Effector CD8-positive, alpha-beta T cell (primary cell): Measurements from ENCODE around the gene CYP24A1.
"Not testable (repeated sequence)": the region's sequence is repeated elsewhere in the genome, so short reads cannot be mapped to it uniquely, and the experiment has no call there.

Source experiments
- DNase-seq: peaks from one replicate; lab custom pipeline; 2025; lab: John Stamatoyannopoulos, UW

CYP24A1 gene

GRCh38 chr20:54133434-54134427, 40.1 kb downstream of the CYP24A1 start:
- DNase-seq: no peak

- DNase-seq: no peak
These were observed 41.0 kb downstream of the CYP24A1 start for GRCh38 chr20:54132612-54133433.

DNA sequence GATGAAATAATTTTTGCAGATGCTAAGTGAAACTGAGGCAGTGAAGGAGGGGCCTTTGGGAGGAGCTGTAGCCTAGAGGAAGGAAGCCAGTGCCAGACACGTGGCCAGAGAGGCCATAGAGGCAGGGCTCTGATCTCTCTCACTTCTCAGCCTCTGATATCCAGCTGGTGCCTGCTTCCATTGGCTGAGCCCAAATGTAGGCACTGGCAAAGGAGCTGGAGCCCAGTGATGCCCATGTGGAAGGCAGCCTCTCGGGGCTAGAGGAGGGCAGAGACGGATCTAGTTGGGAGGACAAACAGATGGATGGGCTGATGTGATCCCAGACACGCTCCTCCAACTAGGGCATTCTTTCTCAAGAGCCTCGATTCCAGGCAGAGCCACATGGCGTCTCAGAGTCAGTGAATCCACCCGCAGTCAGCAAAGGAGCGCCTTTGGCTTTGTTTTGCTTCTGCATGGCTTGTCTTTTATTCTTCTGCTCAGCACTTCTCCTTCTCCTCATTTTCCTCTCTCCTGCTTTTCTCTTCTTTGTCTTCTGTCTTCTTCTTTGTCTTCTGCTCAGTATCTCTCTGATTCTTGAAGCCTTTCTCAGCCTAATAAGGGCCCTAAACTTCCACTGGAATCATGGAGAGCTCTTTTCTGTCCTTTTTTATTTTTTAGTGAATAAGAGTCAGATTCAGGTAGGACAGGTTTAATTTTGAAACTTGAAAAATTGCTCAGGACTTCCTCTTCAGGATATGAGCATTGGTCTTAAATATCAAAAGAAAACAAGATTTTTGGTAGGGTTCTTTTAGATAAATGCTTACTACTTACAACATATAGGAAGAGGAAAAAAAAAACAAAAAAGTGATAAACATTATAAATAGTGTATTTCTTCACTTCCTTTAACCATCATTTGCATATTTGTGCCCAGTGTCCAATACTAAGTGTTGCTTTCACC, 41.8 kb downstream of the CYP24A1 start:
- DNase-seq: no peak

DNA sequence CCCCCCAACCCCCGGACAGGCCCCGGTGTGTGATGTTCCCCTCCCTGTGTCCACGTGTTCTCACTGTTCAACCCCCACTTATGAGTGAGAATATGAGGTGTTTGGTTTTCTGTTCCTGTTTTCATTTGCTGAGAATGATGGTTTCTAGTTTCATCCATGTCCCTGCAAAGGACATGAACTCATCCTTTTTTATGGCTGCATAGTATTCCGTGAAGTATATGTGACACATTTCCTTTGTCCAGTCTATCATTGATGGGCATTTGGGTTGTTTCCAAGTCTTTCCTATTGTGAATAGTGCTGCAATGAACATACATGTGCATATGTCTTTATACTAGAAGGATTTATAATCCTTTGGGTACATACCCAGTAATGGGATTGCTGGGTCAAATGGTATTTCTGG, 42.7 kb downstream of the CYP24A1 start:
- DNase-seq: not testable (repeated sequence)

DNA sequence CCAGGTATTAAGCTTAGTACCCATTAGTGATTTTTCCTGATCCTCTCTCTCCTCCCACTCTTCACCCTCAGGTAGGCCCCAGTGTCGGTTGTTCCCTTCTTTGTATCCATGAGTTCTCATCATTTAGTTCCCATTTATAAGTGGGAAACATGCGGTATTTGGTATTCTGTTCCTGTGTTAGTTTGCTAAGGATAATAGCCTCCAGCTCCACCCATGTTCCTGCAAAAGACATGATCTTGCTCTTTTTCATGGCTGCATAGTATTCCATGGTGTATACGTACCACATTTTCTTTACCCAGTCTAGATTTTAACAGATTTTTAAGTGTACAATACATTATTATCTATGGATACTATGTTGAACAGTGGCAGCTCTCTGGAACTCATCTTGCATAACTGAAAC, 44.4 kb downstream of the CYP24A1 start:
- no peak for DNase-seq

GRCh38 chr20:54127855-54128574, 45.8 kb downstream of the CYP24A1 start:
- DNase-seq: no peak

GRCh38 chr20:54126806-54127655, 46.8 kb downstream of the CYP24A1 start:
- DNase-seq: no peak

DNA sequence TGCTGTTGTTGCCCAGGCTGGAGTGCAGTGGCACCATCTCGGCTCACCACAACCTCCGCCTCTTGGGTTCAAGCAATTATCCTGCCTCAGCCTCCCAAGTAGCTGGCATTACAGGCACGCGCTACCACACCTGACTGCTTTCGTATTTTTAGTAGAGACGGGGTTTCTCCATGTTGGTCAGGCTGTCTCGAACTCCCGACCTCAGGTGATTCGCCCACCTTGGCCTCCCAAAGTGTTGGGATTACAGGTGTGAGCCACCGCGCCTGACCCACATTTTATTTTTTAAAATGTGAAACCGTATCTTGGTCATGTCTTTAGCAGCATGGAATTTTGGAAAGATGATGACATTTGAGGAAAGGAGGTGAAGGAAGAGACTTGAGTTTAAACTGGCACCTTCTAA, 47.5 kb downstream of the CYP24A1 start:
- DNase-seq: not testable (repeated sequence)

GRCh38 chr20:54123587-54124180, 50.1 kb downstream of the CYP24A1 start:
- no peak for DNase-seq

DNA sequence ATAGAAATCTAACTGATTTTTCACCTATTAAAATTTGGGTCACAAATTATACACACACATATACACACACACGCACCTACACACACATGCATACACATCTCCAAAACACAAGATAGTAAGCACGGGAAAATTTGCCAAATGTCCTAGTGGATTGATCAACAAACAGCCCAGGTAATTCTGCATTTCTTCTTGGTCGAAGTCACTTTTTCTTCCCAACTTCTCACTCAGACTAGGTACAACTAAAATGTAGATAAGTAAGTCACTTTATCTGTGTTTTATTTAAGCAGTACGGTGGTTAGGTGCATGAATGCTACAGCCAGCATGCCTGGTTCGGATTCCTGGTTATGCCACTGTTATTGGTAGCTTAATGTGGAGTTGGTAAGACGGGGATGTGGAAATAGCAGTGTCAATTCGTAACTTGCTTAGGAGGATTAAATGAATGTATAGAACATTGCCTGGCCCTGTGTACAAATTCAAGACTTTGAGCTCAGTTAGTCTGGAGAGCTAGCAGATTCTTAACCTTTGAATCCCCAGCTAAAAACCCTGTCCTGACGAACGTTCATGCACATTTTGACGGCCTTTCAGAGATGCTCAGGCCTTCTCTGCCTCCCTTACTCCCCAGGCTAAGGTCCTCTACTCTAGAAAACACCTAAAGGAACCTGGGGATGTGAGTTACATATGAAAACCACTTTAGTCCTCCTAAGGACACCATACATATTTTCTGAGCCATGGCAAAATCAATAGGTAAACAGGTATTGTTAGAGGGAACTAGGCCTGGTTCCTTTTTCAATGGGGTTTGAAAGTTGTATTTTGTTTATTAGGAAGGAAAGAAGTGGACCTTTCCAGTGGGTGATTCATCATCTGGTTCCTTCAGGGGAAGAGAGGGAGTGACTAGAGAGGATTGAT, 50.9 kb downstream of the CYP24A1 start:
- DNase-seq: no peak

DNA sequence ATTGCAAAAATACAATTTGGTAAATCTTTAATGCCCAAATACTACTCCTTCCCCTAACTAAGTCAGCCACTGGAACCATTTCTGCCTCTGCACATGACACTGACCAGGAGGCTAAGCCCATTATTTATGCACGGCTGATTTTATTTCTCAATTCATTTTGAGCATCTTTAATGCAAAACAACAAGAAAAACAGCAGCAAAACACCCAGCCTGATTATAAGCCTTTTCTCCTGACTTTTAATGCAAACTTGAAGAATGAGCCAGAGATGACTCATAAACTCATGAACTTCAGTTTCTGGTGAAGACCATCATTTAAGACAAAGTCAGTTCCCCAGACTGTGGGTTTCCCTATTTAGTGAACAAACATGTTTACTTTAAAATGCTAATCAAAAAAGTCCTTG, 51.6 kb downstream of the CYP24A1 start:
- DNase-seq: no peak

GRCh38 chr20:54119744-54120143, 54.0 kb downstream of the CYP24A1 start:
- DNase-seq: no peak

- DNase-seq: no peak
These were observed 55.4 kb downstream of the CYP24A1 start for GRCh38 chr20:54118220-54119001.

DNA sequence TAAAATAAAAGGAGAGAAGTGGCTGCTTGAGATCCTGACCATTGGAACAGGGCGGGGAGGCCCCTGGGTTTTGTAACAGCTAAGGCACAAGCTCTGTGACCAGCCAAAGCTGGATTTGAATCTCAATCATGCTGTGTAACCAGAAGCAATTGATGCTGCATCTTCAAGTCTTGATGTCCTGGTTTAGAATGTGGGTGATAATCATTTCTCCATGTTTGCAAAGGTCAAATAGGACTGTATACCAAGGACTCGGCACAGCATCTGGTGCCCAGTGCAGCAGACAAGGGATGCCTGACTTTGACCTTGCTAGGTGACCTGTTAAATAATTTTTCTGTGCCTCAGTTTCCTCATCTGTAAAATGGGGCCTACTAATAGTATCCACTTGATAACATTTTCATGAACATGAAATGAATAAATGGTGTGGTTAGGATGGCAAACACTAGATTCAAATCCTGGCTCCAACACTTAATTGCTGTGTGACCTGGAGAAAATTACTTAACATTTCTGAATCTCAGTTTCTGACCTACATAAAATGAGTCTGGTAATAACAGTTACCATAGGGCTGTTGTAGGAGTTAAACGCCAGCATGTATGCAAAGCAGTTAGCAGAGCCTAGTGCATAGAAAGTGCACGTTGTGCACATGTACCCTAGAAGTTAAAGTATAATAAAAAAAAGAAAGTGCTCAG, 57.1 kb downstream of the CYP24A1 start:
- no peak for DNase-seq

- no peak for DNase-seq
These were observed 58.5 kb downstream of the CYP24A1 start for GRCh38 chr20:54115172-54115854.

GRCh38 chr20:54114109-54114508, 59.7 kb downstream of the CYP24A1 start:
- DNase-seq: no peak

DNA sequence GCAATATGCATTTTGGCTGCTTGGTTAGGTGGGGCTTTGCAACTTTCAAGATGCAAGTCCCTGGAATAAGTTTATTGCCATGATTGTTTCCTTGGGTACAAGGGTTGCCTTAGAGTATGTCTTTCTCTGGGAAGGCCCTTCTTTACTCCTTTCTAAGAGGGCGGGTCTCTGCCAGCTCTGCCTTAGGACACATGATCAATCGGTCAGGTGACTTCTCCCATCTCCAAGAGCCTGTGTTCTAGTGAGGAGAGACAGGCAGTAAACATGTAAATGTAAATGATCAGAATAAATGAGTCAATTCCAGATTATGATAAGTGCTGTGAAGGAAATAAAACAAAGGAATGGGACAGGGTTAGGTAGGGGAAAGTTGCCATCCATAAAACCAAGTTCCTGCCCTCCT, 60.2 kb downstream of the CYP24A1 start:
- no peak for DNase-seq
